HCT116 (cell line): Measurements from ENCODE around the gene NOTCH2NLA.
"Not testable (repeated sequence)": the region's sequence is repeated elsewhere in the genome, so short reads cannot be mapped to it uniquely, and the experiment has no call there.

Source experiments
- EZH2 ChIP-seq: fragments of 200-600 bp; sonication (generic); IDR thresholded peaks from 2 replicates; pipeline ENCODE4 v1.6.1; 2017; ENCODE audit warnings: antibody characterized with exemption, mixed run types
- FOSL1 ChIP-seq: IDR thresholded peaks from 2 replicates; pipeline ENCODE4 v1.6.1; 2012; ENCODE audit warnings: low read depth
- POLR2A ChIP-seq: IDR thresholded peaks from 2 replicates; pipeline ENCODE4 v1.7.0; 2011; ENCODE audit warnings: borderline replicate concordance; ENCODE audit not compliant: insufficient read depth, insufficient read length; ENCODE audit errors: extremely low read depth
- TF ChIP-seq, protein P1 (sequence below), 3 experiments: fragments of 200-600 bp in 1 of 3; sonication (generic) in 1 of 3; IDR thresholded peaks in 2 of 3; conservative IDR thresholded peaks in 1 of 3; 2 replicates each; pipeline ENCODE4 v1.5.1; 2012 to 2017; ENCODE audit warnings: low read depth in 2 of 3, low read length in 2 of 3, antibody characterized with exemption in 1 of 3, borderline replicate concordance in 1 of 3, control low read depth in 1 of 3, mild to moderate bottlenecking in 1 of 3, mixed read lengths in 1 of 3, mixed run types in 1 of 3, moderate library complexity in 1 of 3; ENCODE audit not compliant: insufficient read depth in 1 of 3
- TF ChIP-seq, protein P2 (sequence below): IDR thresholded peaks from 2 replicates; pipeline ENCODE4 v1.6.1; 2011; ENCODE audit warnings: mild to moderate bottlenecking, low read length, moderate library complexity; ENCODE audit not compliant: insufficient replicate concordance; ENCODE audit errors: extremely low read depth

DNA sequence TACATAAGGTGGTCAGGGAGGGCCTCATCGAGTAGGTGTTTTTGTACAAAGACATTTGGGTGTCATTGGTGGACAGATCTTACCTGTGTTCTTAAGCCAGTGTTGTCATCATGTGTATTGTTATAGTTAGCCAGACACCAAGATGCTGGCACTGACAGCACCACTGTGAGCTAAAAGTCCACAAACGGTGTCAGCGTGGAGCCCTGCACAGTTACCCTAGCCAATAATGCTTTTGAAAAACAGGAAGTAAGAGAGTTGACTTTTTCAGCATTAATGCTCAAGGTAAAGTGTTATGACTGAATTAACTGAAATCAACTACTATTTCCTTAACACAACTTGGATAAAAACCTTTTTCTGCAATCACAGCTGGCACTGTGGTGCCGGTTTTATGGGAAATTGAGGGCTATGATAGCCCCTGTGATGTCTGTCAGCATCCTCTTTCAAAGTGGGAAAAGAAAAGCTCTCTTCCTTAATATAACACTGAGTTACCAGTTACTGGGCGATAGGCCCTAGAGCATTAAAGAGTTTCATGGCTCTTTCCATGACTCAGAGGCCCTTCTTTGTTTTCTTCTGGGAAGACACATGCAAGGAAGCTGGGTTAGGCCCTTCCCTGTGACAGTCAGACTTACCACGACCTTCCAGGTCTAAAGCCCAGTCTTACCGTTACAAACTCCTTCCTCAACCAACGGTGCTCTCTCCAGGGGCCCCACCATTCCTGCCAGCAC, 31.3 kb upstream of the NOTCH2NLA start:
- not testable (repeated sequence) for TF ChIP-seq FOSL1, POLR2A, EZH2
- TF ChIP-seq, protein P1, sequence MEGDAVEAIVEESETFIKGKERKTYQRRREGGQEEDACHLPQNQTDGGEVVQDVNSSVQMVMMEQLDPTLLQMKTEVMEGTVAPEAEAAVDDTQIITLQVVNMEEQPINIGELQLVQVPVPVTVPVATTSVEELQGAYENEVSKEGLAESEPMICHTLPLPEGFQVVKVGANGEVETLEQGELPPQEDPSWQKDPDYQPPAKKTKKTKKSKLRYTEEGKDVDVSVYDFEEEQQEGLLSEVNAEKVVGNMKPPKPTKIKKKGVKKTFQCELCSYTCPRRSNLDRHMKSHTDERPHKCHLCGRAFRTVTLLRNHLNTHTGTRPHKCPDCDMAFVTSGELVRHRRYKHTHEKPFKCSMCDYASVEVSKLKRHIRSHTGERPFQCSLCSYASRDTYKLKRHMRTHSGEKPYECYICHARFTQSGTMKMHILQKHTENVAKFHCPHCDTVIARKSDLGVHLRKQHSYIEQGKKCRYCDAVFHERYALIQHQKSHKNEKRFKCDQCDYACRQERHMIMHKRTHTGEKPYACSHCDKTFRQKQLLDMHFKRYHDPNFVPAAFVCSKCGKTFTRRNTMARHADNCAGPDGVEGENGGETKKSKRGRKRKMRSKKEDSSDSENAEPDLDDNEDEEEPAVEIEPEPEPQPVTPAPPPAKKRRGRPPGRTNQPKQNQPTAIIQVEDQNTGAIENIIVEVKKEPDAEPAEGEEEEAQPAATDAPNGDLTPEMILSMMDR (IDR thresholded peaks at IDR 0.05 in 2 of 3, conservative IDR thresholded peaks at IDR 0.05 in 1 of 3; ENCODE audit: borderline replicate concordance in 1 of 3, insufficient read depth in 1 of 3, low read depth in 2 of 3, low read length in 2 of 3): not testable (repeated sequence)
- TF ChIP-seq, protein P2, sequence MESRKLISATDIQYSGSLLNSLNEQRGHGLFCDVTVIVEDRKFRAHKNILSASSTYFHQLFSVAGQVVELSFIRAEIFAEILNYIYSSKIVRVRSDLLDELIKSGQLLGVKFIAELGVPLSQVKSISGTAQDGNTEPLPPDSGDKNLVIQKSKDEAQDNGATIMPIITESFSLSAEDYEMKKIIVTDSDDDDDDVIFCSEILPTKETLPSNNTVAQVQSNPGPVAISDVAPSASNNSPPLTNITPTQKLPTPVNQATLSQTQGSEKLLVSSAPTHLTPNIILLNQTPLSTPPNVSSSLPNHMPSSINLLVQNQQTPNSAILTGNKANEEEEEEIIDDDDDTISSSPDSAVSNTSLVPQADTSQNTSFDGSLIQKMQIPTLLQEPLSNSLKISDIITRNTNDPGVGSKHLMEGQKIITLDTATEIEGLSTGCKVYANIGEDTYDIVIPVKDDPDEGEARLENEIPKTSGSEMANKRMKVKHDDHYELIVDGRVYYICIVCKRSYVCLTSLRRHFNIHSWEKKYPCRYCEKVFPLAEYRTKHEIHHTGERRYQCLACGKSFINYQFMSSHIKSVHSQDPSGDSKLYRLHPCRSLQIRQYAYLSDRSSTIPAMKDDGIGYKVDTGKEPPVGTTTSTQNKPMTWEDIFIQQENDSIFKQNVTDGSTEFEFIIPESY: not testable (repeated sequence)
